Measurements from ENCODE around the gene ENPP1. TPM values are rescaled to one million over a fixed set of nuclear protein-coding genes. Genes with fewer than 3 reads are reported as not detected.

Gene ENPP1
- total and polyA plus RNA-seq, 3 donors from 2014 or later = 8.3 to 16.0 (median 12.0) TPM

DNA sequence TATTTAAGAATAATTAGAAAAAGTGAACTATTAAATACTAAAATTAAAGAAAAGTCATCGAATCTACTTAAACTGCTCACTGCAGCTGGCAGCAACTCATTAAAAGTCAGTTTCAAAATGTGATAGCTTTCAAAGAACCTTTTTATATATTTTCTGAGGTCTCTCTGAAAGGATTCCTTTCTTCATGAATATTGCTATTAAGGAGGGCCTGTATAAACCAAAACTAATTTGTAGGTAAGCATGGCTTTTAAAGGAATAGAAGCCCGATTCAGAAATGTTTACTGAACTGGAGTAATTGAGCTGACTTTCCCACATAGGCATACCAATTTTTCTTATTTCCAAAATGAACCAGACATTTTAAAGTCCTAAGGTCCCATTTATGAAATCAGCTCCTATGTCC, 41.2 kb upstream of the ENPP1 start:
- Histone ChIP-seq H3K27ac (no peak overlapping the region), H3K27me3 (no peaks in the 10 kb centered on the region), H3K4me1 (peaks cover 13% of the 10 kb centered on the region), H3K36me3 (ENCODE audit: low read depth, missing control alignments) (no peaks in the 10 kb centered on the region), H3K4me3 (no peak overlapping the region), H3K9me3 (no peaks in the 10 kb centered on the region)
- intact Hi-C loops (cut with DNase I; ENCODE audit: low total_unique reads) = no loop called here
- no peak for DNase-seq
- 76 to 83% methylated on average over 2 of the region's 2 CpGs for WGBS, 2 donors
- TF ChIP-seq POLR2A (IDR thresholded peaks at IDR 0.05) = no peak

DNA sequence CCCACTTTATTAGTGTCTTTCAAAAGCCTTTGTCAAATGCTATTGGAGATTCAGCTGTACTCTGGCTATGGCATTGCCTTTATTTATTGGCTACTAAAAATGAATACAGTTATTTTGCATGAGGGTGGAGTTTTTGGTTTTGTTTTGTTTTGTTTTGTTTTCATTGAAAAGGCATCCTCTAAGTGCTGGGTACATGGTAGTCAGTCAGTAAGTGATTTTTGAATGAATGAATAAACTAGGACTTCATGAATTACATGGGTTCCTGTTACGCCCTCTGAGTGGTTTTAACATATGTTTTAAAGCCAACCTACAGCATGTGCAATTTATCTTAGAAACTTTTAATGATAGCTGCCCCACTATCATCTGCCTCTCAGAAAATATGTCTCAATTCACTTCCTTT, 38.9 kb upstream of the ENPP1 start:
- TF ChIP-seq, protein P1, sequence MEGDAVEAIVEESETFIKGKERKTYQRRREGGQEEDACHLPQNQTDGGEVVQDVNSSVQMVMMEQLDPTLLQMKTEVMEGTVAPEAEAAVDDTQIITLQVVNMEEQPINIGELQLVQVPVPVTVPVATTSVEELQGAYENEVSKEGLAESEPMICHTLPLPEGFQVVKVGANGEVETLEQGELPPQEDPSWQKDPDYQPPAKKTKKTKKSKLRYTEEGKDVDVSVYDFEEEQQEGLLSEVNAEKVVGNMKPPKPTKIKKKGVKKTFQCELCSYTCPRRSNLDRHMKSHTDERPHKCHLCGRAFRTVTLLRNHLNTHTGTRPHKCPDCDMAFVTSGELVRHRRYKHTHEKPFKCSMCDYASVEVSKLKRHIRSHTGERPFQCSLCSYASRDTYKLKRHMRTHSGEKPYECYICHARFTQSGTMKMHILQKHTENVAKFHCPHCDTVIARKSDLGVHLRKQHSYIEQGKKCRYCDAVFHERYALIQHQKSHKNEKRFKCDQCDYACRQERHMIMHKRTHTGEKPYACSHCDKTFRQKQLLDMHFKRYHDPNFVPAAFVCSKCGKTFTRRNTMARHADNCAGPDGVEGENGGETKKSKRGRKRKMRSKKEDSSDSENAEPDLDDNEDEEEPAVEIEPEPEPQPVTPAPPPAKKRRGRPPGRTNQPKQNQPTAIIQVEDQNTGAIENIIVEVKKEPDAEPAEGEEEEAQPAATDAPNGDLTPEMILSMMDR (IDR thresholded peaks at IDR 0.05) = no peak
- TF ChIP-seq POLR2A (IDR thresholded peaks at IDR 0.05) = no peak
- H3K27ac ChIP-seq = no peak overlapping the region
- no peak for DNase-seq
- WGBS, 2 donors = 84 to 93% methylated on average over 1 of the region's 1 CpG
- no peaks in the 10 kb centered on the region for H3K9me3 ChIP-seq
- H3K36me3 ChIP-seq (ENCODE audit: low read depth, missing control alignments) = no peaks in the 10 kb centered on the region
- H3K4me3 ChIP-seq = no peak overlapping the region
- intact Hi-C loops (cut with DNase I; ENCODE audit: low total_unique reads) = no loop called here
- H3K27me3 ChIP-seq = no peaks in the 10 kb centered on the region
- peaks cover 18% of the 10 kb centered on the region for H3K4me1 ChIP-seq

GRCh38 chr6:131769385-131770141, 38.3 kb upstream of the ENPP1 start:
- TF ChIP-seq, protein P1 (IDR thresholded peaks at IDR 0.05) = no peak
- no peak for TF ChIP-seq POLR2A (IDR thresholded peaks at IDR 0.05)
- WGBS, 2 donors = 92 to 95% methylated on average over 15 of the region's 15 CpGs
- Histone ChIP-seq H3K4me1 (peaks cover 18% of the 10 kb centered on the region), H3K27ac (no peak overlapping the region), H3K4me3 (no peak overlapping the region), H3K27me3 (no peaks in the 10 kb centered on the region), H3K9me3 (no peaks in the 10 kb centered on the region), H3K36me3 (ENCODE audit: low read depth, missing control alignments) (no peaks in the 10 kb centered on the region)
- DNase-seq = no peak
- intact Hi-C loops (cut with DNase I; ENCODE audit: low total_unique reads) = no loop called here

DNA sequence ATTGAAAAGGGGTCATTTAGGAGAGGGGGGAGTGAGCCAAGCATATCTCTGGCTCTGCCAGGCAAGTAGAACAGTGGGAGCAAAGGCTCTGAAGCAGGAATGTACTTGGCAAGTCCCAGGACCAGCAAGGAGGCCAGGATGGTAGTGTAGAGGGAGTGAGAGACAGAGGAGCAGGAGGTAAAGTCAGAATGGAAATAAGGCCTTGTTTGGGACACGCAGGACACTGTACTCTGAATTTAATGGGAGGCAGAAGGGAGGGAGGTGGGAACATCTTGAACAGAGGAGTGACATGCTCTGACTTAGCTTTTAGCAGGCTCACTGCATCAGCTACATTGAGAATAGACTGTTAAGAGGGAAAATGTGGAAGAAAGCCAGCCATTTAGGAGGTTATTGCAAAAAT, 37.0 kb upstream of the ENPP1 start:
- Histone ChIP-seq H3K27ac (no peak overlapping the region), H3K4me3 (no peak overlapping the region), H3K9me3 (no peaks in the 10 kb centered on the region), H3K4me1 (peaks cover 8% of the 10 kb centered on the region), H3K36me3 (ENCODE audit: low read depth, missing control alignments) (no peaks in the 10 kb centered on the region), H3K27me3 (no peaks in the 10 kb centered on the region)
- intact Hi-C loops (cut with DNase I; ENCODE audit: low total_unique reads) = no loop called here
- no peak for DNase-seq
- 41 to 59% methylated on average over 1 of the region's 1 CpG for WGBS, 2 donors
- TF ChIP-seq, protein P1 (IDR thresholded peaks at IDR 0.05) = no peak
- TF ChIP-seq POLR2A (IDR thresholded peaks at IDR 0.05) = no peak

- Histone ChIP-seq H3K4me1 (peaks cover 5% of the 10 kb centered on the region), H3K9me3 (no peaks in the 10 kb centered on the region), H3K27me3 (no peaks in the 10 kb centered on the region), H3K27ac (peak overlapping the region in 1 of 2 donors; percentile 38), H3K4me3 (no peak overlapping the region), H3K36me3 (ENCODE audit: low read depth, missing control alignments) (no peaks in the 10 kb centered on the region)
- TF ChIP-seq, protein P1 (IDR thresholded peaks at IDR 0.05) = no peak
- TF ChIP-seq POLR2A (IDR thresholded peaks at IDR 0.05) = no peak
- WGBS, 2 donors = 37 to 48% methylated on average over 4 of the region's 4 CpGs
- intact Hi-C loops (cut with DNase I; ENCODE audit: low total_unique reads) = no loop called here
- DNase-seq = no peak
These were observed 34.4 kb upstream of the ENPP1 start for GRCh38 chr6:131773284-131773950.
